Skeletal muscle satellite cell (primary cell): ENCODE results near the gene NLRP5.
"Not testable (repeated sequence)": the region's sequence is repeated elsewhere in the genome, so short reads cannot be mapped to it uniquely, and the experiment has no call there.

Source experiments
- H3K27me3 ChIP-seq: 2 replicates; pipeline ENCODE4 v1.7.0; 2013; ENCODE audit warnings: low read length; ENCODE audit not compliant: control insufficient read depth, insufficient read depth
- H3K36me3 ChIP-seq: 2 replicates; pipeline ENCODE4 v1.7.0; 2013; ENCODE audit warnings: mild to moderate bottlenecking, control low read depth, low read length; ENCODE audit not compliant: insufficient read depth
- H3K4me1 ChIP-seq: 2 replicates; pipeline ENCODE4 v1.7.0; 2013; ENCODE audit warnings: low read length; ENCODE audit not compliant: control insufficient read depth, insufficient read depth
- H3K4me2 ChIP-seq: 2 replicates; pipeline ENCODE4 v1.7.0; 2013; ENCODE audit warnings: mild to moderate bottlenecking, low read length
- H3K4me3 ChIP-seq: 2 replicates; pipeline ENCODE4 v1.7.0; 2013; ENCODE audit warnings: low read length
- H3K9ac ChIP-seq: 2 replicates; pipeline ENCODE4 v1.7.0; 2013; ENCODE audit warnings: mild to moderate bottlenecking, low read depth, low read length, moderate library complexity
- H3K9me3 ChIP-seq: replicated peaks from 2 replicates; pipeline ENCODE4 v1.7.0; 2013; ENCODE audit warnings: mild to moderate bottlenecking, control low read depth, low read length

The NLRP5 gene

GRCh38 chr19:56101746-56102535 lies 115.4 kb downstream of the NLRP5 start:
- Histone ChIP-seq H3K9ac (no peak overlapping the region), H3K4me1 (peaks cover 6% of the 10 kb centered on the region), H3K4me3 (no peak overlapping the region), H3K9me3 (no peaks in the 10 kb centered on the region), H3K36me3 (peaks cover 33% of the 10 kb centered on the region), H3K27me3 (no peaks in the 10 kb centered on the region), H3K4me2 (no peak overlapping the region)

GRCh38 chr19:56103027-56103614 lies 116.5 kb downstream of the NLRP5 start:
- no peak overlapping the region for H3K9ac ChIP-seq
- H3K27me3 ChIP-seq = no peaks in the 10 kb centered on the region
- H3K4me1 ChIP-seq = peaks cover 6% of the 10 kb centered on the region
- no peak overlapping the region for H3K4me2 ChIP-seq
- no peak overlapping the region for H3K4me3 ChIP-seq
- H3K36me3 ChIP-seq = peaks cover 32% of the 10 kb centered on the region
- H3K9me3 ChIP-seq = no peaks in the 10 kb centered on the region

GRCh38 chr19:56104423-56104822 lies 117.8 kb downstream of the NLRP5 start:
- Histone ChIP-seq H3K9me3 (no peaks in the 10 kb centered on the region), H3K4me1 (peaks cover 17% of the 10 kb centered on the region), H3K4me2 (no peak overlapping the region), H3K9ac (no peak overlapping the region), H3K4me3 (no peak overlapping the region), H3K27me3 (no peaks in the 10 kb centered on the region), H3K36me3 (peaks cover 25% of the 10 kb centered on the region)

GRCh38 chr19:56105090-56105701 lies 118.6 kb downstream of the NLRP5 start:
- H3K4me3 ChIP-seq = no peak overlapping the region
- no peaks in the 10 kb centered on the region for H3K9me3 ChIP-seq
- peak overlapping the region; percentile 42 for H3K4me2 ChIP-seq
- H3K4me1 ChIP-seq = peaks cover 18% of the 10 kb centered on the region
- H3K27me3 ChIP-seq = no peaks in the 10 kb centered on the region
- no peak overlapping the region for H3K9ac ChIP-seq
- H3K36me3 ChIP-seq = peaks cover 25% of the 10 kb centered on the region

GRCh38 chr19:56105831-56106396 lies 119.3 kb downstream of the NLRP5 start:
- not testable (repeated sequence) for H3K9me3 ChIP-seq, H3K4me2 ChIP-seq, H3K4me3 ChIP-seq, H3K9ac ChIP-seq, H3K27me3 ChIP-seq
- Histone ChIP-seq H3K36me3 (peaks cover 27% of the 10 kb centered on the region), H3K4me1 (peaks cover 23% of the 10 kb centered on the region)

GRCh38 chr19:56106397-56106849 lies 119.8 kb downstream of the NLRP5 start:
- no peak overlapping the region for H3K4me3 ChIP-seq
- H3K9ac ChIP-seq = no peak overlapping the region
- H3K36me3 ChIP-seq = peaks cover 24% of the 10 kb centered on the region
- H3K4me2 ChIP-seq = no peak overlapping the region
- H3K9me3 ChIP-seq = no peaks in the 10 kb centered on the region
- H3K4me1 ChIP-seq = peaks cover 28% of the 10 kb centered on the region
- no peaks in the 10 kb centered on the region for H3K27me3 ChIP-seq

GRCh38 chr19:56106993-56107392 lies 120.4 kb downstream of the NLRP5 start:
- Histone ChIP-seq H3K4me1 (peaks cover 34% of the 10 kb centered on the region), H3K9me3 (no peaks in the 10 kb centered on the region), H3K4me3 (no peak overlapping the region), H3K27me3 (no peaks in the 10 kb centered on the region), H3K36me3 (peaks cover 19% of the 10 kb centered on the region), H3K4me2 (no peak overlapping the region), H3K9ac (no peak overlapping the region)

- Histone ChIP-seq H3K4me2 (no peak overlapping the region), H3K27me3 (no peaks in the 10 kb centered on the region), H3K36me3 (peaks cover 16% of the 10 kb centered on the region), H3K9me3 (no peaks in the 10 kb centered on the region), H3K4me1 (peaks cover 37% of the 10 kb centered on the region), H3K4me3 (no peak overlapping the region), H3K9ac (no peak overlapping the region)
Observed at GRCh38 chr19:56107626-56108351, 121.2 kb downstream of the NLRP5 start.

- H3K36me3 ChIP-seq = peaks cover 16% of the 10 kb centered on the region
- H3K4me3 ChIP-seq = no peak overlapping the region
- peak overlapping the region; percentile 55 for H3K4me2 ChIP-seq
- no peaks in the 10 kb centered on the region for H3K9me3 ChIP-seq
- H3K27me3 ChIP-seq = no peaks in the 10 kb centered on the region
- no peak overlapping the region for H3K9ac ChIP-seq
- peaks cover 37% of the 10 kb centered on the region for H3K4me1 ChIP-seq
Observed at GRCh38 chr19:56108447-56109195, 122.0 kb downstream of the NLRP5 start.

- no peak overlapping the region for H3K9ac ChIP-seq
- H3K4me3 ChIP-seq = no peak overlapping the region
- H3K4me2 ChIP-seq = peak overlapping the region; percentile 55
- no peaks in the 10 kb centered on the region for H3K27me3 ChIP-seq
- H3K4me1 ChIP-seq = peaks cover 37% of the 10 kb centered on the region
- H3K9me3 ChIP-seq = no peaks in the 10 kb centered on the region
- H3K36me3 ChIP-seq = peaks cover 16% of the 10 kb centered on the region
Observed at GRCh38 chr19:56109226-56109625, 122.7 kb downstream of the NLRP5 start.
